Hepatocyte (in vitro differentiated cells): ENCODE data around the gene TMEM258. TPM values are rescaled to one million over a fixed set of nuclear protein-coding genes. Genes with fewer than 3 reads are reported as not detected.

Experiments used
- DNase-seq: peaks from one replicate; pipeline ENCODE4 v3.0.0-alpha.2; 2016; ENCODE audit warnings: low spot score
- H2AFZ ChIP-seq: fragments of 200-600 bp; sonication (generic); 2 replicates; pipeline ENCODE4 v1.6.0; 2016; ENCODE audit warnings: antibody characterized with exemption, mild to moderate bottlenecking
- H3K27ac ChIP-seq: fragments of 200-600 bp; sonication (generic); 2 replicates; pipeline ENCODE4 v1.5.1; 2016; ENCODE audit warnings: mild to moderate bottlenecking
- H3K27me3 ChIP-seq: fragments of 200-600 bp; sonication (generic); 2 replicates; pipeline ENCODE4 v1.6.1; 2016
- H3K36me3 ChIP-seq: fragments of 200-600 bp; sonication (generic); replicated peaks from 2 replicates; pipeline ENCODE4 v1.5.1; 2016; ENCODE audit warnings: low read depth; ENCODE audit not compliant: insufficient read depth
- H3K4me1 ChIP-seq: fragments of 200-600 bp; sonication (generic); 2 replicates; pipeline ENCODE4 v1.5.1; 2016; ENCODE audit warnings: mild to moderate bottlenecking, moderate library complexity; ENCODE audit not compliant: insufficient read depth
- H3K4me2 ChIP-seq: fragments of 200-600 bp; sonication (generic); 2 replicates; pipeline ENCODE4 v1.6.0; 2016
- H3K4me3 ChIP-seq: fragments of 200-600 bp; sonication (generic); 2 replicates; pipeline ENCODE4 v1.5.1; 2016; ENCODE audit warnings: mild to moderate bottlenecking
- H3K79me2 ChIP-seq: fragments of 200-600 bp; sonication (generic); 2 replicates; pipeline ENCODE4 v1.6.0; 2017; ENCODE audit warnings: mild to moderate bottlenecking
- H3K9me2 ChIP-seq: fragments of 200-600 bp; sonication (generic); replicated peaks from 2 replicates; pipeline ENCODE4 v1.6.0; 2017; ENCODE audit warnings: mild to moderate bottlenecking; ENCODE audit not compliant: insufficient read depth
- H3K9me3 ChIP-seq: fragments of 200-600 bp; sonication (generic); 2 replicates; pipeline ENCODE4 v1.5.1; 2016; ENCODE audit warnings: low read depth, mild to moderate bottlenecking
- H4K20me1 ChIP-seq: fragments of 200-600 bp; sonication (generic); 2 replicates; pipeline ENCODE4 v1.6.0; 2016; ENCODE audit warnings: mild to moderate bottlenecking; ENCODE audit not compliant: insufficient read depth, poor library complexity, severe bottlenecking
- CTCF ChIP-seq: fragments of 200-600 bp; sonication (generic); IDR thresholded peaks from 2 replicates; pipeline ENCODE4 v1.5.1; 2016; ENCODE audit warnings: antibody characterized with exemption, mild to moderate bottlenecking; ENCODE audit not compliant: poor library complexity
- EZH2 ChIP-seq: fragments of 200-600 bp; sonication (generic); IDR thresholded peaks from 2 replicates; pipeline ENCODE4 v1.6.1; 2016; ENCODE audit warnings: antibody characterized with exemption, mild to moderate bottlenecking, borderline replicate concordance
- EZH2phosphoT487 ChIP-seq: fragments of 200-600 bp; sonication (generic); IDR thresholded peaks from one replicate; pipeline ENCODE4 v1.6.1; 2018; ENCODE audit warnings: antibody characterized with exemption, mild to moderate bottlenecking, low read depth, moderate library complexity; ENCODE audit not compliant: unreplicated experiment, severe bottlenecking
- WGBS: methylation state at CpG from one replicate; pipeline ENCODE4 v1.1.6; 2016; ENCODE audit warnings: low lambda C conversion rate; ENCODE audit errors: missing lambda C conversion rate; 5-methylcytosine and 5-hydroxymethylcytosine counted together
- polyA plus RNA-seq: library from polyadenylated mRNA; unstranded; fragments of >200 nt; fragmentation: Nextera tagmentation; extraction: Ambion mirVana; gene quantifications from 2 replicates; pipeline ENCODE4 v1.2.1, GENCODE V29; 2016
- total RNA-seq: library from RNA; depleted of rRNA; stranded (reverse); fragments of >200 nt; gene quantifications from 2 replicates; pipeline ENCODE4 v1.2.3, GENCODE V29; 2014

TMEM258 gene
- total and polyA plus RNA-seq, 2 experiments from 2014 or later, result 64.7 to 253 TPM

- Histone ChIP-seq H3K9me2 (no peaks in the 10 kb centered on the region), H3K9me3 (no peaks in the 10 kb centered on the region), H3K36me3 (no peaks in the 10 kb centered on the region), H3K4me1 (peaks cover 55% of the 10 kb centered on the region), H4K20me1 (no peaks in the 10 kb centered on the region), H3K4me3 (no peak overlapping the region), H3K79me2 (peaks cover 77% of the 10 kb centered on the region), H2AFZ (no peak overlapping the region), H3K4me2 (peak overlapping the region; percentile 93), H3K27me3 (no peaks in the 10 kb centered on the region), H3K27ac (peak overlapping the region; percentile 98)
- no peak for TF ChIP-seq CTCF
- no peak for TF ChIP-seq EZH2
- TF ChIP-seq EZH2phosphoT487, result no peak
- peak; percentile 87 for DNase-seq
- WGBS, result 61% methylated on average over 25 of the region's 31 CpGs
Measured at GRCh38 chr11:61754534-61755482, 37.6 kb downstream of the TMEM258 start.

- Histone ChIP-seq H4K20me1 (no peaks in the 10 kb centered on the region), H3K36me3 (no peaks in the 10 kb centered on the region), H2AFZ (no peak overlapping the region), H3K4me2 (peak overlapping the region; percentile 93), H3K27me3 (no peaks in the 10 kb centered on the region), H3K4me3 (peak overlapping the region; percentile 70), H3K27ac (peak overlapping the region; percentile 98), H3K79me2 (peaks cover 66% of the 10 kb centered on the region), H3K9me3 (no peaks in the 10 kb centered on the region), H3K4me1 (peaks cover 59% of the 10 kb centered on the region), H3K9me2 (no peaks in the 10 kb centered on the region)
- no peak for DNase-seq
- WGBS, result 55% methylated on average over 5 of the region's 5 CpGs
- no peak for TF ChIP-seq CTCF
- TF ChIP-seq EZH2, result no peak
- TF ChIP-seq EZH2phosphoT487, result no peak
Measured at GRCh38 chr11:61753672-61754071, 38.7 kb downstream of the TMEM258 start.

DNA sequence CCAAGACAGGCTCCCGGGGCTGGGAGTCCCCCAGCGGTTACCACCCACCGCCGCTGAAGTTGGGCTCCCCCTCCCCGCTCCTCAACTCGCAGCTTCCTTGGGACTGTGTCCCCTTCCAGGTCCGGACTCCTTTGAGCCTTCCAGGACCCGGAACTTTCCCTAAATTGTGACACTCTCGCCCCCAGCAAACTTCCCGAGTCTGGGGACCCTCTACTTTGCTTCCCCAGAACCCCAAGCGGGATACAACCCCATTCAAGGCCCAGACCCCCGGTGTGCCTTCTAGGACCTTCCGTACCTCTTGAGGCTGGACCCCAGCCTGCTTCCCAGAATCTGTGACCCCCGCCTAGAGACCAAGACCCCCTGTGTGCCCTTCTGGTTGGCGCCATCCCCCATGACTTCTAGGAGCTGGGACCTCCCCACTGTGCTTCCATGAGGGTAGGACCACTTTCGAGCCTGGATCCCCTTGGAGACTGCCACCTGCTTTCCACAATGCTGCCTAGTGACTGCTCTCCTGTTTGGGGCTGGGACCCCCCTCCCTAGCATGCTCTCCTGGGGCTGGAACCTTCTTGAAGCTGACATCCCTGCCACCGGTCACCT is 39.4 kb downstream of the TMEM258 start:
- no peaks in the 10 kb centered on the region for H4K20me1 ChIP-seq
- H3K27me3 ChIP-seq, result no peaks in the 10 kb centered on the region
- H3K9me3 ChIP-seq, result no peaks in the 10 kb centered on the region
- peaks cover 62% of the 10 kb centered on the region for H3K4me1 ChIP-seq
- no peak for TF ChIP-seq CTCF
- no peak for TF ChIP-seq EZH2phosphoT487
- no peak for TF ChIP-seq EZH2
- H3K4me3 ChIP-seq, result peak overlapping the region; percentile 70
- no peak for DNase-seq
- WGBS, result 32% methylated on average over 13 of the region's 17 CpGs
- H2AFZ ChIP-seq, result peak overlapping the region; percentile 49
- peaks cover 60% of the 10 kb centered on the region for H3K79me2 ChIP-seq
- H3K27ac ChIP-seq, result peak overlapping the region; percentile 98
- no peaks in the 10 kb centered on the region for H3K9me2 ChIP-seq
- H3K36me3 ChIP-seq, result no peaks in the 10 kb centered on the region
- peak overlapping the region; percentile 93 for H3K4me2 ChIP-seq
